ENCODE measurements around the gene NIP7. TPM values are rescaled to one million over a fixed set of nuclear protein-coding genes. Genes with fewer than 3 reads are reported as not detected.
A peak's percentile ranks its signal among the peaks of the same experiment; 100 is the strongest.
"Not testable (repeated sequence)": the region's sequence is repeated elsewhere in the genome, so short reads cannot be mapped to it uniquely, and the experiment has no call there.

Gene NIP7
- 37.7 TPM for polyA plus RNA-seq (2013, experiment 1 of 2; ENCODE audit: insufficient read length)
- polyA plus RNA-seq (2013, experiment 2 of 2; ENCODE audit: insufficient read length): 35.7 TPM

DNA sequence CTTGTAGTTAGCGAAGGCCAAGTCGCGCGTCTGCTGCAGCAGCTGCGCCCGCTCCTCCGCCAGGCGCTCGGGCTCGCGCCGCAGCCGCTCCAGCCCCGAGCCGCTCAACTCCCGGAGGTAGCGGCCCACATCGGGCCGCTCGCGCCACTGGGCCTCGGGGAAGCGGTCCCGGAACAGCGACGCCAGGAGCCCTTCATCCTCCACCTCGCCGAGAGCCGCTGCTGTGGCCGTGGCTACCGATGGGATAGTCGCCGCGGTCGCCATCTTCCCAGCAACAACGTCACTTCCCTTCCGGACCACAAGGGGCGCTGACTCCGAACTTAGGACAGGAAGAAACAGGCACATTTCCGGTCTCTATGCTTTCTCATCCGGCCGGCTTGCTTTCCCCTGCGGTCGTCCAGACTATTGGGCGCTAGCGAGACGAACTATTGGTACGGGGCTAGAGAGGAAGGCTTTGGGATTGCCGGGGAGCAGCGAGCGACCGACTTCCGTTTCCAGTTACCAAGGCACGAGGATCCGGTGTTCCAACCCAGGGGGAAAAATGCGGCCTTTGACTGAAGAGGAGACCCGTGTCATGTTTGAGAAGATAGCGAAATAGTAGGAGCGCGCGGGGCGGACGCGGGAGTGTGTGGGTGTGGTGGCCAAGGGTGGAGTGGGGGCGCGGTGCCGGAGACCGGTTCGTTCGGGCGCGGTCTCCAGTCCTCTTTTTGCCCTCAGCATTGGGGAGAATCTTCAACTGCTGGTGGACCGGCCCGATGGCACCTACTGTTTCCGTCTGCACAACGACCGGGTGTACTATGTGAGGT is at the start of gene NIP7, which contains the start of gene COG8:
Gene NIP7, plus strand, starts transcription at position 484 of the 806 bp plus-strand sequence. Its CDS starts 58 bp downstream, at position 542.
Gene COG8, minus strand, starts transcription at position 276 of the 806 bp plus-strand sequence. Its CDS starts 12 bp downstream, at position 264.
- peak; percentile 99 for DNase-seq

DNA sequence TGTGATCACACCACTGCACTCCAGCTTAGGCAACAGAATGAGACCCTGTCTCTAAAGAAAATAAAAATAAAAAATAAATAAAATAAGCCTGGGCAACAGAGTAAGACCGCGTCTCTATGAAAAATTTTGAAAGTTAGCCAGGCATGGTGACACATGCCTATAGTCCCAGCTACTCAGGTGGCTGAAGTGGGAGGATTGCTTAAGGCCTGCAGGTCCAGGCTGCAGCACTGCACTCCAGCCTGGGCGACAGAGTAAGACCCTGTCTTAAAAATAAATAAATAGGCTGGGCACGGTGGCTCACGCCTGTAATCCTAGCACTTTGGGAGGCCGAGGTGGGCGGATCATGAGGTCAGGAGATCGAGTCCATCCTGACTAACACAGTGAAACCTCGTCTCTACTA is 47.9 kb upstream of the NIP7 start:
- not testable (repeated sequence) for DNase-seq

DNA sequence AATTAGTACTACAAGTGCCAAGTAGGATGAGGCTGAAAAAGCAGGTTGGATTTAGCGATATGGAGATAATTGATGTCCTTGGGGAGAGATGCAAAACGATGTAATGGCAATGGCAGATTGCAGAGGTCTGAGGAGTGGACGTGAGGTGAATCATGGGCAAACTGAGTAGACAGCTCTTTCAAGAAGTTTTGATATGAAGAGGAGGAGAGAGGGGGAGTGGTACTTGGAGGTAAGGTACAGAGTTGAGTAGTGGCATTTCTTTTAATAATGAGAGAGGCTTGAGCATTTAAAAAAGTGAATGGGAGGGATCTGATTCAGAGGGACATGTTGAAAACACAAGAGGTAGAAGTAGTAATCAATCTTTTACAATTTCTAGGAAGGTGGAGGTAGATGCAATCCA is 46.2 kb upstream of the NIP7 start:
- no peak for DNase-seq

DNA sequence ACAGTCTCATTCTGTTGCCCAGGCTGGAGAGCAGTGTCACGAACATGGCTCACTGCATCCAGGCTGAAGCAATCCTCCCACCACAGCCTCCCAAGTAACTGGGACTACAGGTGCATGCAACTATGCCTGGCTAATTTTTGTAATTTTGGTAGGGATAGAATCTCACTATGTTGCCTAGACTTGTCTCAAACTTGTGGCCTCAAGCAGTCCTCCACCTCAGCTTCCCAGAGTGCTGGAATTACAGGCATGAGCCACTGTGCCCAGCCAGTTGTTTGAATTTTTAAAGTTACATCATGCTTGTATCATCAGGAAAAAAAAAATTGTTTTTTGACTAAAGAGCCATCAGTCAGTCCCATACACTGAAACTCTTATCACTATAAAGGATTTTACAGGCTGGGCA is 45.5 kb upstream of the NIP7 start:
- DNase-seq: peak; percentile 11

GRCh38 chr16:69296771-69297170 is 42.8 kb upstream of the NIP7 start:
- not testable (repeated sequence) for DNase-seq

DNA sequence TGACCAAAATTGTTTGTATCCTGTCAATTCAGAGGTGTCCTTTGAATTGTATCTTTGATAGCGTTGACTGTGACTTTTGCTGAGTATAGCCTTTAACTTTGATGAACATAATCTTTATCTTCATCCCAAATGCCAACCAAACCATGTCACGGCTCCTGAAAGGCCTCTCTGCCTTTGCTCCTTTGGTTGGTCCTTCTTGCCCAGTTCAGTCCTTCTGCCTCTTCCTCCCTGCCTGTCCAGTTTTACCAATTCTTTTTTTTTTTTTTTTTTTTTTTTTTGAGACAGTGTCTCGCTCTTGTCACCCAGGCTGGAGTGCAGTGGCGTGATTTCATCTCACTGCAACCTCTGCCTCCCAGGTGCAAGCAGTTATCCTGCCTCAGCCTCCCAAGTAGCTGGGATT is 41.3 kb upstream of the NIP7 start:
- no peak for DNase-seq

DNA sequence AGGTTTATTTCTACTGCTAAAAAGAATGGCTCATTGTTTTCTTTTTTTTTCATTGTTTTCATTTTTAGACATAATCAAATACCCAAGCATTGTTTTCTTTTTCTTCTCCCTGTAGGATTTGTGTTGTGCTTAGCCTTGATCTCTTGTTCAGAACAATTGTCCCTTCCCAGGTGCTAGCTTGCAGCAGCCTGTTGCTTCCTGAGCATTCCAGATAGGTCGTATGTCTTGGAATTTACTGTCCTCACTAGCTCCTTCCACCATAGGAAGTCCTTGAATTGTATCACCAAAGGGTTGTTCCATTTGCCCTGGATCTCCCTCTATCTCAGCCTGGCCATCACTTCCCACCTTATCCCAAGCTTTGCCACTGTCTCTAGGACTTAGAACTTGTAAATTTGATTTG is 38.4 kb upstream of the NIP7 start:
- no peak for DNase-seq

DNA sequence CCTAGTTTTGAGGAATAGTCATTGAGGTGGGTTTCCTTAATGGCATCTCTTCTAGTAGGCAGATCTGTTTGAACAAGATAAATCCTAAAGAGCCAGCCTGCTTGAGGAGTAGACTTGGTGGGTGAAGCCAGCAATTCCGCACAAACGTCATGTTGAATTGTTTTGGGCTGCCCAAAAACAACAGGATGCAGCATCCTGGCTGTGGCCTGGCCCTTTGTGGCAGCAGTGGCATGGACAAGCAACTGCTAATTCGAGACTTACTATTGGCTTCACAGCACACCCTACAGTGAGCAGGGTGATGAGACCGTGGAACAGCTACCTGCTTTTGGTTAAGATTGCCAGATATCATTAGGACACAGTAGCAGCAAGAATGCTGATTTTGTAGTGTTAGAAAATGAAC is 37.7 kb upstream of the NIP7 start:
- no peak for DNase-seq

GRCh38 chr16:69302301-69302700 is 37.3 kb upstream of the NIP7 start:
- no peak for DNase-seq

DNA sequence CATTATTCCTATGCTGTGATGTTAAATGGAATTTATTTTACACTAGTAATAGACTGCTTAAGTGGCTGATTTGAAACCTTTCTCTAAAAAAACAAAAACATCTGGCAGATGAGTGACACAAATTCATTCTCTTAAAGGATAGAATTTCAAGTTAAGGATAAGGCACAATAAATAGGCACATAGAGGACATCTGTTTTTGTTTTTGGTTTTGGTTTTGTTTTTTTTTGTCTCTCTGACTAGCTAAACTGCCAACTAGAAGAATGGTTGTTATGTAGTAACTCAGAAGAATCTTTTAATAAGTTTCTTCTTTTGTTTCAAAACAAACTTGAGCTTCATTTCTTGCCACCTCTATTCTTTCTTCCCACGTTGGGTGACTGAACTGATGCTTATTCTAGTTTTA is 33.5 kb upstream of the NIP7 start:
- no peak for DNase-seq

DNA sequence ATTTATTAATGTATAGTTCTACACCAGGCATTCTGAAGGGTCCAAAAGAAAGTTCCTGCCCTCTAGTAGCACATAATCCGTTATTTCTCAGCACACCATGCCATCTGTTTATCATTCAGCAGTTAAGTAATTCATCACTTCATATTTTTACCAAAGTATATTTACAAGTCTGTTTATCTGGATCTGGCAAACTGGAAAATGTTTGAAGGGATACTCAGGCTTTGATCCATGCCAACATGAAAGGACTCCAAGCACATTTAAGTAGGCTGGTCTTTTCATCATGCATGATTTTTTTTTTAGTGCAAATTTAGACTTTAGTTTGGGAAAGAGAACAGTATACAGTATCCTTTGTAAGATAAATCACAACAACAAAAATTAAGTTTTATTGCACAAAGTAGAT is 32.5 kb upstream of the NIP7 start:
- no peak for DNase-seq

- no peak for DNase-seq
These were observed 31.7 kb upstream of the NIP7 start for GRCh38 chr16:69307856-69308255.

DNA sequence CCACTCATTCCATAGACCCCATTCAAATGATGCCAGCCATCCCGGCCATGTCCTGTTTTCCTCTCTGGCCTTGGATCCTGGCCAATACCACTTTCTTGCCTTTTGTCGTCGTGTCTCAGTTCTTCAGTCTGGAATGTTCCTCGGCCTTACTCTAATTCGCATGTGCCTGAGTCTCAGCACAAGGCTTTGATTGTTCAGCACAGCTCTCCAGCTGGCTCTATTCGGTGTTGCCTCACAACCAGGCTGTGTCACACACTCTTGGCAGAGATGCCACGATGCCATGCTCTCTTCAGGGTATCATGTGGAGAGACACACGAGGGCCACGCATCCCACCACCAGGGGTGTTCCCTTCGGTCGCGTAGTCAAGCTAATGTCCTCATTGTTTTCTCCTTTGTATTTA is 30.3 kb upstream of the NIP7 start:
- no peak for DNase-seq

GRCh38 chr16:69310653-69311532 is 28.7 kb upstream of the NIP7 start, which contains the start of gene VPS4A:
Gene VPS4A, plus strand, starts transcription at chr16:69311350. Its CDS starts 162 bp downstream, at chr16:69311512.
- peak; percentile 96 for DNase-seq

GRCh38 chr16:69311533-69312387 is 27.8 kb upstream of the NIP7 start:
- DNase-seq: peak; percentile 18

DNA sequence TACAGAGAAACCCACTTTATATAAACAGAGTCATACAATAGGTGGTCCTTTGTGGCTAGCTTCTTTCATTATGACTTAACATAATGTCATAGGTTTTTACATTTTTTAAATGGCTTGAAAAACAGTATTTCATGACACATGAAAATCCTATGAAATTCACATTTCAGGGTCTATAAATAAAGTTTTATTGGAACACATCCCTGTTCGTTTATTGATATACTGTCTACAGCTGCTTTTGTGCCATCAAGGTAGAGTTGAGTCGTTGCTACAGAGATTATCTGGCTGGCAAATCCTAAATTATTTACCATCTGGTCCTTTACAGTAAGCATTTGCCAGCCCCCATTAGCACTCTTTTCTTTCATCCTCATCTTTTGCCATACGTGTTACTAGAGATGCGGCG is 26.1 kb upstream of the NIP7 start:
- no peak for DNase-seq

GRCh38 chr16:69314534-69314933 is 25.0 kb upstream of the NIP7 start:
- no peak for DNase-seq

- no peak for DNase-seq
These were observed 23.9 kb upstream of the NIP7 start for GRCh38 chr16:69315486-69316311.

DNA sequence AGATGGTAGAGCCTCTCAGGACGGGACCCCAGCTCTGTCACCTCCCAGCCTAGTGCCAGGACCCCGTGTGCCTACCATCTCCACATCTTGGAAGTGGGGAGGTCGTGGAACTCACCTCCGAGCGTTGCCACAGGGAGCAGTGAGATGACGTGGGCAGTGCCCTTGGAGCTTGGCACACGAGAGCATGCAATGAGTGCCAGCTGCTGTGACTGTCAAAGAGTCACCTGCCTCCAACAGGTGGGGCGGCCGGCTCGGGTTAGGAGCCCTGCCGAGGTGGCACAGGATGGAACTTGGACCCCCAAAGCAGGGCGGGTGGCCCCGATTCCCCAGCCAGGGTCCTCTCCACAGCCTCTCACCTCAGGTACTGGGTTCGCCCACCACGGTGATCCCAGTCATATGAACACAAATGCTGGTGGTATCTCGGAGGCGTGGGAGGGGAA is 23.0 kb upstream of the NIP7 start:
- DNase-seq: no peak

- DNase-seq: no peak
These were observed 21.2 kb upstream of the NIP7 start for GRCh38 chr16:69318177-69318910.

DNA sequence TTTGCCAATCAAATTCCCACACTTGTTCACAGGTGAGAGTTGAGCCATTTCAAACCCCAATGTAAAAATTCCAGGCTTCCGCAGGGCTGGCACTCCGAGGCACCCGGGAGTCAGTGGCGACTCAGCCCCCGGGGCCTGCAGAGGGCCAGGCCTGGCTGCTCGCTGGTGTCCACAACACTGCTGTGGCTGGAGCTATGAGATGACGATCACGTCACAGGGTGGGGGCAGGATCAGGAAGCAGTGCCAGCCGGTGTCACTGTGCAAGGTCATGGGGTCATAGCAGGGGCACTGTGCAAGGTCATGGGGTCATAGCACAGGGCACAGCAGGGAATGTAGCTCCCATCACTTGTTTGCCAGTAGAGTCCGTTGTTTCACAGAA is 20.7 kb upstream of the NIP7 start:
- no peak for DNase-seq
